ENCODE measurements around the gene ZNF143. TPM values are rescaled to one million over a fixed set of nuclear protein-coding genes. Genes with fewer than 3 reads are reported as not detected.

Gene ZNF143
- total RNA-seq = 36.6 TPM

DNA sequence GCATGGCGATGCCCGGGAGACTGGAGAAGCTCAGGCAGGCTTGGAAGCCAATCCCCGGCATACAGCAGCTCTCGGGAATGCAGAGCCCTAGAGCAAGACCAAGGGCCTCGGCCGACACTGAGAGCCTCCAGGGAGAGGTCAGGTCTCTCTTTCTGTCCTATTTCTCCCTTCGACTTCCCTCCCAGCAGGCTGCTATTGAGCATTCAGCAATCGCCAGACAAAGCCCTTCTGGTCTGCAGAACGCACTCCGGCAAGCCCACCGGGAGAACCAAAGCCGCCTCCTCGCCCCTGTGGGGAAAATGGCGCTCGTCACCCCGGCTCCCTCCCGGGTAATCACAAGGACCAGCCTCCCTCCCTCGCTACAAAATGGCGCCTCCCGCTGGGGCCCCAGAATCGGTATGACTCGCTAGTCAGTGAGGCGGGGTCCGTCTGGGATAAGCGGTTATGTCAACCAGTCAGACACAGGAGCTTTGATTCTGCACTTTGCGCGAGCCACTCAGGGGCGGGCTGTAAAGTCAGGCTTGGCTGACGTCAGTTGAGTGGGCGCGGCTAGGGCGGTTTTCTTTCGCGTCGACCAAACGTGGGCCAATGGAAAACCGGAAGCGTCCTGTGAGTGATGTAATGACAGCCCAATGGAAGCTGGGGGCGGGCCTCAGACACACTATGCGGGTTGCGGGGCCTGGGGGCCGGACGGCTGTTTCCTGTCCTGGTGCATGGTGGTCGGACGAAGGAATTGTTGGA is at the start of gene ZNF143:
Gene ZNF143 (plus strand): TSS at position 691 of the 741 bp plus-strand sequence. CDS start 10,297 bp downstream, outside the sequence.
- Histone ChIP-seq H3K9me3 (no peaks in the 10 kb centered on the region), H3K27me3 (no peaks in the 10 kb centered on the region), H3K36me3 (no peaks in the 10 kb centered on the region), H3K4me1 (peaks cover 23% of the 10 kb centered on the region), H3K4me3 (peak within 1 kb of the TSS; percentile 82), H3K27ac (peak within 1 kb of the TSS; percentile 97)
- intact Hi-C loops (cut with DNase I) = no loop called here
- TF ChIP-seq, protein P1, sequence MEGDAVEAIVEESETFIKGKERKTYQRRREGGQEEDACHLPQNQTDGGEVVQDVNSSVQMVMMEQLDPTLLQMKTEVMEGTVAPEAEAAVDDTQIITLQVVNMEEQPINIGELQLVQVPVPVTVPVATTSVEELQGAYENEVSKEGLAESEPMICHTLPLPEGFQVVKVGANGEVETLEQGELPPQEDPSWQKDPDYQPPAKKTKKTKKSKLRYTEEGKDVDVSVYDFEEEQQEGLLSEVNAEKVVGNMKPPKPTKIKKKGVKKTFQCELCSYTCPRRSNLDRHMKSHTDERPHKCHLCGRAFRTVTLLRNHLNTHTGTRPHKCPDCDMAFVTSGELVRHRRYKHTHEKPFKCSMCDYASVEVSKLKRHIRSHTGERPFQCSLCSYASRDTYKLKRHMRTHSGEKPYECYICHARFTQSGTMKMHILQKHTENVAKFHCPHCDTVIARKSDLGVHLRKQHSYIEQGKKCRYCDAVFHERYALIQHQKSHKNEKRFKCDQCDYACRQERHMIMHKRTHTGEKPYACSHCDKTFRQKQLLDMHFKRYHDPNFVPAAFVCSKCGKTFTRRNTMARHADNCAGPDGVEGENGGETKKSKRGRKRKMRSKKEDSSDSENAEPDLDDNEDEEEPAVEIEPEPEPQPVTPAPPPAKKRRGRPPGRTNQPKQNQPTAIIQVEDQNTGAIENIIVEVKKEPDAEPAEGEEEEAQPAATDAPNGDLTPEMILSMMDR (IDR thresholded peaks at IDR 0.05) = no peak
- TF ChIP-seq POLR2AphosphoS5 (IDR thresholded peaks at IDR 0.05; ENCODE audit: insufficient read depth in 1 of 2, low read depth in 1 of 2) (peak; percentile 95 to 100), POLR2A (IDR thresholded peaks at IDR 0.05) (peak in 1 of 2 donors; percentile 98)
- peak; percentile 100 for DNase-seq (ENCODE audit: extremely low spot score in 2 of 2)

DNA sequence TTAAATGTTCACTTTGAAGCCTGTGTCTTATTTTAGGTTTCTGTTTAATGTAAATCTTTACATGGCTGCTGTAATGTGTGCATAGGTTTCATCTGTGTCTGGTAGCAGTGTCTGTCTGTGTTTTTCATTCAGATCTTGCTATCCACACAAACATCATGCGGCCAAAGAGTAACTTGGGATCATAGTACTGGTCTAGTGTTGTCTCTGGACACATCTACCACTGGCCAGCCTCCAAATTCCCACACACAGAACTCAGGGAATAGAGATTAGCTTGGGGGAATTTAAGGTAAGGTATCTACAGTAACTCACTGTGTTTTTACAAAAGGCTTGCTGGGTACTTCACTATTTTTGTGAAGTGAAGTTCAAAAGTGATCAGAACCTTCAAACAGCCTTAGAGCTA is 32.1 kb upstream of the ZNF143 start:
- TF ChIP-seq, protein P1 (IDR thresholded peaks at IDR 0.05) = no peak
- no peak for TF ChIP-seq POLR2AphosphoS5 (IDR thresholded peaks at IDR 0.05; ENCODE audit: insufficient read depth in 1 of 2, low read depth in 1 of 2)
- TF ChIP-seq POLR2A (IDR thresholded peaks at IDR 0.05) = no peak
- no peak overlapping the region for H3K4me3 ChIP-seq
- no peak for DNase-seq (ENCODE audit: extremely low spot score in 2 of 2)
- no peaks in the 10 kb centered on the region for H3K4me1 ChIP-seq
- no peaks in the 10 kb centered on the region for H3K9me3 ChIP-seq
- no peaks in the 10 kb centered on the region for H3K27me3 ChIP-seq
- intact Hi-C loops (cut with DNase I) = no loop called here
- no peak overlapping the region for H3K27ac ChIP-seq
- peaks cover 0 to 77% of the 10 kb centered on the region in 2 donors for H3K36me3 ChIP-seq

DNA sequence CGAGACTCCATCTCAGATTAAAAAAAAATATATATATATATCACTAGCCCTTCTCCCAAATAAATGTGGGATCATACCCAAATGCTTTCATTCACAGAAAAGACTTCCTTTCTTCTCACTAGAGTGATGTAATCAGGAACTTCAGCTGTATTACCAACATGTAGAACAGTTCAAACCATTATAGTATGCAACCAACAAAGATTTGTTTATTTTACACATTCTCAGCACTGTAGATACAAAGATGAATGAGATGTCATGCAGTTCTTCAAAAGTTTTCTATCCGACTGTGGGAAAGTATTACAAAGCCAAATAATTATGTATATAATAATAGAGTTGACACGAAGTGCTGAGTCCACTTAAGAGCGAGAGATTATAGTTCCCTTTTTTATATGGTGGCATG is 22.2 kb upstream of the ZNF143 start:
- intact Hi-C loops (cut with DNase I) = no loop called here
- Histone ChIP-seq H3K4me3 (no peak overlapping the region), H3K4me1 (no peaks in the 10 kb centered on the region), H3K36me3 (peaks cover 3 to 88% of the 10 kb centered on the region in 2 donors), H3K27ac (no peak overlapping the region), H3K27me3 (no peaks in the 10 kb centered on the region), H3K9me3 (no peaks in the 10 kb centered on the region)
- TF ChIP-seq, protein P1 (IDR thresholded peaks at IDR 0.05) = no peak
- TF ChIP-seq POLR2AphosphoS5 (IDR thresholded peaks at IDR 0.05; ENCODE audit: insufficient read depth in 1 of 2, low read depth in 1 of 2) (no peak), POLR2A (IDR thresholded peaks at IDR 0.05) (no peak)
- no peak for DNase-seq (ENCODE audit: extremely low spot score in 2 of 2)

DNA sequence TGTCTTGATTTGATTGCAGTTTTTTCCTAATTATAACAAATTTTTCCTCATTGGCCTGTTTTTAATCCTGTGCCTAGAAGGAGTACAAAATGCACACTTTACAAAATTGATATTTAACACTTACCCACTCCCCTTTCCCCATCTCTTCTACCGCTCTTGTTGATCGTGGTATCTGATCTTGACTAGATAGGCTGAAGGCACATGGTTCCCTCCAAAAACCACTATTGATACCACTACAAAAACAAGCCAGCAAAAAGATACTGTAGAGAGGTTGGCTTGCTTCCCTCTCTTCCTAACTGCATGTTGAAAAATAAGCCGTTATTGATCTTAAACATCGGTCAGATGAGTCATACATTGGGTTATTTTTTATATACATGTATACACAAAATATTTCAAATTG is 14.6 kb upstream of the ZNF143 start:
- H3K4me3 ChIP-seq = no peak overlapping the region
- no peak for TF ChIP-seq POLR2AphosphoS5 (IDR thresholded peaks at IDR 0.05; ENCODE audit: insufficient read depth in 1 of 2, low read depth in 1 of 2)
- TF ChIP-seq, protein P1 (IDR thresholded peaks at IDR 0.05) = no peak
- TF ChIP-seq POLR2A (IDR thresholded peaks at IDR 0.05) = no peak
- H3K36me3 ChIP-seq = peaks cover 0 to 29% of the 10 kb centered on the region in 2 donors
- intact Hi-C loops (cut with DNase I) = no loop called here
- H3K27ac ChIP-seq = no peak overlapping the region
- no peaks in the 10 kb centered on the region for H3K9me3 ChIP-seq
- H3K4me1 ChIP-seq = no peaks in the 10 kb centered on the region
- no peak for DNase-seq (ENCODE audit: extremely low spot score in 2 of 2)
- H3K27me3 ChIP-seq = no peaks in the 10 kb centered on the region

Data from vagina (tissue), 2 donors.